ENCODE data around the gene PTH1R.

The PTH1R gene

DNA sequence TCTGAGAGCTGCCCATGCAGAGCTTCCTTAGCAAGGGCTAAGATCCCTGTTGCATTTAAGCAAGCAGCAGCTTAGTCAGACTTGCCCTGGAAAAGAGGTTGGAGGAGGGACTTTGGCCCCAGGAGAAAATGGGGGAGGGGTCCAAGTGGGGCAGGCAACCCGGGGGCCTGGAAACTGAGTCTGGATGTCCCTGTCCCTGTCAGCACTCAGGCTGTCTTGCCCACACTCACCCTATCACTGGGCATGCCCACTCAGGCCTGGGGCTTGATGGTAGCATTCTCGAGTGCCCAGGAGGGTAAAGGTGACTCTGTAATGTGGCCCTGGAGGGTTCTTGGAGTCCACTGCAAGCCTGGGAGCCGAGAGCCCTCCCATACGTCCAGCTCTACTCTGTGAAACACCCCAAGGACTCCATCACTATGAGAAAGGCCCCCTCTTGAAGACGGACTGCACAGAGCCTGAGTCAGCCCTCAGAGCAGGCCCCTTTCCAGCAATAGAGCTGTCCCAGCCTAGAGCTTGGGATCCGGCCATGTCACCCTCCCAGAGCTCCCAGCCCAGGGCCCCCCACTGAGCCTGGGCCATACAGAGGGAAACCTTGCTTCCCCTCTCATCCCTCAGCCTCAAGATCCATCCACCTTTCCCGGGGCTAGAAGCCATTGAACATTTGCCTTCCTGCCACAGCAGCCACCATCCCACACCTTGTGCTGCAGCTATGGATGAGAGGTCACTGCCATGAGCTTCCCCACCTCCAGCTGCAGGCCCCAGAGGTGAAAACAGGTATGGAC is 27.6 kb upstream of the PTH1R start:
- no peak for DNase-seq (ENCODE audit: low read depth in 1 of 2, low spot score in 1 of 2)

DNA sequence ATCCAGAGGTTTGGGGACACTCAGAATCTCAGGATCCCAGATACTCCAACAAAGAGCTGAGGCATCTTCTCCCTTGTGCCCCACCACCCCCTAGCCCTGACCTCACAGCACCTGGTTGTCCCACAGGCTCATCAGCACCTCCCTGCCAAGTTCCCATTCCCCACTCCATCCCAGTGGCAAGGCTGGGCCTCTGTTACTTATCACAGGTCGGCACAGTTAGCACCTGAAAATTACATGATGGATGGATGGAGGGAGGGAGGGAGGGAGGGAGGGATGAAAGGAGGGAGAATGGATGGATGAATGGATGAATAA is 27.1 kb upstream of the PTH1R start:
- DNase-seq (ENCODE audit: low read depth in 1 of 2, low spot score in 1 of 2), result no peak

DNA sequence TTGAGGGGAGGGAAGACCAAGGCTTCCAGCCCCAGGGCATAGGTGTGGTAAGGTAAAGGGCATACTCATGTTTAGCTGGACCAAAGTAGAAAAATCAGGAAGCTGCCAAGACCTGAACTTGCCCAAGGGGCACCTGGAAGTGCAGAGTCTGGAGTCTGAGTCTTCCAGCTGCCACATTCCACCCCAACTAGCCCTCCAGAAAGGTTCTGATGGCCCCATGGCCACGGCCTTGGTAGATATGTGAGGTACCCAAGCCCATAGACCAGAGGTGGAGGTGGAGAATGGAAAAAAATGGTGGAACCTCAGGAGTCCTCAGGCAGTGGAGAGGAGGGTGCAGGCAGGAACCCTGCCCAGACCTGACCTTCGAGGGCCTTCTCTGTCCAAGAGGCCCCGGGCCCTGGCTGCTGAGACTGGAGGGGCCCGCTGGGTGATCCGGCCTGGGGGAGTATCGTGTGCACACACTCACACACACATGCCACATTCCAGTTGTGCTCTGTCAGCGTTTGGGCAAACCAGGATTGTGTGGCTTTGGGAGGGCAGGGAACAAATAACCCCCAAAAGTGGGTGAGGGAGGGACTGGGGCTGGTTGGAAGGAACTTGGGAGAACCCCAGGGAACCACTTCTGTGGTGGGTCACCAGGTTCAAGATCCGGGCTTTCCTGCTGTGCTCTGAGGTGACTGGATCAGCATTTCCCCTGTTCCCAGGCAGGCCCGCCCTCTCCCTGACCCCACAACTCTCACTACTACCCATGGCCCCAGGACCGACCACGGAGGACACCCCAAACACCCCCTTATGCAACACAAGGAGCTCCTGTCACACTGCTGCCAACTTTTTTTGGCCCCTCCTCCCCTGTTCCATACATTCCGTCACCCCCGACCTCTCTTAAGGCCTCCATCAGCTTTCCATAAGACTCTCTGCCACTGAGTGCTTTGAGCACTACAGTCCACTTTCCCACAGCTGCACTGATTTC is 25.9 kb upstream of the PTH1R start:
- no peak for DNase-seq (ENCODE audit: low read depth in 1 of 2, low spot score in 1 of 2)

DNA sequence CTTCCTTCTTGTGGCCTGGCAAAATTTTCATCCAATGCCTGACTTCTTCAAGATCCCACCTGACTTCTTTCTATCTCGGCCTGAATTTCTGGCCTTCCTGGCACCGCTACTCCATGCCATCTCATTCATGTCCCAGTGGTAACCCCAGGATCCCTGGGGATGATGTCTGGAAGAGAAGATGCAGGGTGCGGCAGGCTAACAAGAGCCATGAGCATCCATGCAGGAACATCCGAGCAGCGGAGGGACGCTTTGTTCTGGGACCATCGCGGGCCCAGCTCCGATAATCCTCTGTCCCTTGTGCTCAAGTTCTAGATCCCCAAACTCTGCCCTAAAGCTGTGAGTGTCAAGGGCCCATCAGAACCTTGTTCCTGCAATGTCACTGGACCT is 25.2 kb upstream of the PTH1R start:
- no peak for DNase-seq (ENCODE audit: low read depth in 1 of 2, low spot score in 1 of 2)

DNA sequence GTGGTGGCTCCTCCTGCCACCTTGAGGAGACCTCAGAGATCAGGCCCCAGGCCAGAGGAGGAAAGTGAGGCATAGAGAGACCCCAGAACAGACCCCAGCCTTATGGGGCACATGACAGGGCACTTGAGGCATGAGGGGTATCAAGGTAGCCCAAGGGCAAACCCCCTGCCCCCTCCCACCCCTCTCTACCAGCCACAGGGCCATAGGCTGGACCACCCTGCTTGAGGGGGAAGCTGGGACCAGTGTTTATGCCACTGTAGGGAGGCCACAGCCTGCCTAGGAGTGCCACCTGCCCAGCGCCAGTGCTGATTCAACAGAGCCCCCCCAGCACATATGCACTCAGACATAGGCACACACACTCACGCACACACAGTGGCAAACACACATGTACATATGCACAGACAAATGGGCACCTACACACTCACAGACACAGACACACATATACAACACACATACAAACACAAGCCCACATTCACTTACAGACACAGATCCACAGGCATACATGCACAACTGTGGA is 24.6 kb upstream of the PTH1R start:
- no peak for DNase-seq (ENCODE audit: low read depth in 1 of 2, low spot score in 1 of 2)

DNA sequence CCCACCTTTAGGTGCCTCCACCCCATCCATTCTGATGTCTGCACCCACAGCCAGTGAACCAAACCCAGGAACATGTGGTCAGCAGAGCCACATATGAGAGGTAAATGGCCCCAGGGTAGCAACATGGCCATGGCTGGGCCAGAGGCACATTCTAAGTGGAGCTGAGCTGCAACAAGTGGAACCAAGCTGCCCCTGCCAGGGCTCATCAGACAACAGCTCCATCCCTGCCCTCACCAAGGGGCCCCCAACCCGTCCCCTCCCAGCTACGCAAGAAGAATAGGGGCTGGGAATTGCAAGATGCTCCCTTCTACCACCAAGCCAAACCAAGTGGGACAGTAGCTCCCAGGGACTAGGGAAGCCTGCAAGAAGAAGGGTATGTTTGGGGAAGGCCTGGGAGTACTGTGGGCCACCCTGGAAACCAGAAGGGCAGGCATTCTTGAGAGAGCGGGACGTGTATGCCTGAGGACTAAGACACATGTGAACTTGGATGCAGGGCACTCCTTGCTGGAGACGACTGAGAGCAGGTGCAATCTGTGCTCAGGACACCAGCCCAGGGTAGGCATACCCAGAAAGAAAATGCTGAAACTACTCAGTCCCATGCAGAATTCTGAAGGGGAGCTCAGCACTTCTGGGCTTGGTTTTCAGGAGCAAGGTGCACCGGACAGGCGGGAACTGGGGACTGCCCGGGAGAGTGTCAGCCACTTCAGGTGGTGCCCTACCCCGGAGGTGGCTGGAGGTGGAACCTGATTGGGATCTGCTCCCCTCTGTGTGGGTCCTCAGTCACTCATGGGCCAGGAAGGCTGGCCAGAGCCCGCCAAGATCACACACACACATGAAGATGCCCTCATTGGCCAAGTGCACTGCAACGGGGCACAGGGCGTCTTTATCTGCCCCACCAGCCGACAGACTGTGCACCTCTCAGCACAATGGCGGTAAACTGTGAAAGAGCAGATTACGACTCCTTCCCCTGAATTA is 23.8 kb upstream of the PTH1R start:
- DNase-seq (ENCODE audit: low read depth in 1 of 2, low spot score in 1 of 2), result no peak

DNA sequence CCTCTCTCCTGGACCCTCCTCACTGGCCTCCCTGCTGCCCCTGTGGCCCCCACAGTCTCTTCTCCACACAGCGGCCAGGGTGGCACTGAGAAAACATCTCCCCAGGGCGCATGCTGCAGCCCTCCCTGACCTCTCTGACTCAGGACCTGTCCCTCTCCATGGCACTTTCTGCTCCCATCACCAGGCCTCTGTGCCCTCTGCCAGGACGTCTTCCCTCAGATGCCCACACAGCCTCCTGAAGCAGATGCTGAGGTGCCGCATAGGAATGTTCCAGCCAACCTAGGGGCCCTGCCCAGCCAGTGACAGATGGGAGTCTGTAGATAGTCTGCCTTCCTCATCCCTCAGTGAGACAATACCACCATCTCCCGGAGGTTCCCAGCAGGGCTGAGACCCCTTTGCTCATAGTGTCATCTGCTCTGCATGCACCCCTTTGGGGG is 22.9 kb upstream of the PTH1R start:
- DNase-seq (ENCODE audit: low read depth in 1 of 2, low spot score in 1 of 2), result no peak

DNA sequence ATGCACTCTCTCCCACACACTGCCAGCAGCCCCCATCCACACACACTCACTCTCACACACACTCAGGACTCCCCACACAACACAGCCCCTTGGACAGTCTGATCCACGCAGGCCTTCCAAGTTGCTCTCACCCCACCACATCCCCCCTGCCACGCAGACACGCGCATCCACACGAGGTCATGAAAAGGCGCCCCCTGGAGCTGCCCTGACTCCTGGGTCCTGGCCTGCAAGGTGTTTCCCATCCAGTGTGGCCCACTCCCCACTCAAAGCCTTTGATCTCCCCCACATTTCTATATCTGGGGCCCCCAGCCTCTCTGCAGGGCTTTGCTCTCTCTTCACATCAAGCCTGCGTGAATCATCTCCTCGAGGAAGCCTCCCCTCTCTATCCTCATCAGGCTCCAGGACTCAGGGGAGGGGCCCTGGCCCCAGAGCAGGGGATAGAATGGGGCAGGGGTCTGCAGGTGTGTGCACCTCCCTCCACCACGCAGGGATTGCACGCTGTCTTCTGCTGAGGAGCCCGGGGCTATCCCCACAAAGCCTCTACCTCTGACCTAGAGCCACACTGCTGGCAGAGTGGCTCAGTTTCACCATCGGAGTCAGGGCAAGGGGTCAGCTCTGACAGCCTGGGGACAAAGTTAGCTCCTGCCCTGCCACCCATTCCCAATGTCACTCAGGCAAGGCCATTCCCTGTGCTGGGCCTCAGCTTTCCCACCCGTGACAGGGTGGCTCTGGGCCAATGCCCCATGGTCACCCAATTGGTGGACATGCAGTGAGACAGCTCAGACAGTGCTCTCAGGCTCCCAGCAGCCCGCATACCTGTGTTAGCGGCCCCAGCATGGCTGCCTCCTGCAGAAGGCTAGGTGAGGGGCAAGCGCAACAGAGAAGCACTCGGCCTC is 20.7 kb upstream of the PTH1R start:
- DNase-seq (ENCODE audit: low read depth in 1 of 2, low spot score in 1 of 2), result no peak

DNA sequence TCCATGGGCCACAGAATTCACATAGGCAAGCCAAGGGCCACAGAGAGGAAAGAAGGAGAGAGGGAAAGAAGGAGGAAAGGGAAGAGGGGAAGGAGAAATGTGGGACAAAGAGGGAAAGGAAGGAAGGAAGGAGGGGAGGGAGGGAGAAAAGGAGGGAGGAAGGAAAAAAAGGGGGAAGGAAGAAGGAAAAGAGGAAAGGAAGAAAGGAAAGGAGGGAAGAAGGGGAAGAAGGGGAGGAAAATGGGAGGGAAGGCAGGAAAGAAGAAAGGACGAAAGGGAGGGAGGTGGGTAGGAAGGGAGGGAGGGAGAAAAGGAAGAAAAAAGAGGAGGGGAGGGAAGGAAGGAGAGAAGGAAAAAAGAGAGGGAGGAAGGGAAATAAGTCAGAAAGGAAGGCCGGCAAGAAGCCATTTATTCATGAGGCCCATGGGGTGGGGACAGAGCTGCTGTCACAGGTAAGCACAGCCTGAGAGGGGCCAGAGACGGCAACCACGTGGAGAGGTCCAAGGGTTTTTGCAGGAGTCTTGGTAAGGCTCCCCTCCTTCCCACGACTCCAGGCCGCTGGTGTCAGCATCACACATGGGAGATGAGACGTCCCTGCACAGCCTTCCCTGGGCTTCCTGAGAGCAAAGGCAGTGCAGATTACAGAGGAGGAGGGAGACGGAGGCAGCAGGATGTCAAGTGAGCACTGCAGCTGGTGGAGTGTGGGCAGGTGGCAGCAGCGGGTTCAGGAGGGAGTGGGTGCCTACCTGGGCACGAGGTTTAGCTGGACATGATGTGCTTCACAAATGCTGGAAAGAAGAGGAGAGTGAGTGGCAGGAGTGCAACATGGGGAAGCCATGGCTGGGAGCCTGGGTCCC is 19.8 kb upstream of the PTH1R start:
- no peak for DNase-seq (ENCODE audit: low read depth in 1 of 2, low spot score in 1 of 2)

DNA sequence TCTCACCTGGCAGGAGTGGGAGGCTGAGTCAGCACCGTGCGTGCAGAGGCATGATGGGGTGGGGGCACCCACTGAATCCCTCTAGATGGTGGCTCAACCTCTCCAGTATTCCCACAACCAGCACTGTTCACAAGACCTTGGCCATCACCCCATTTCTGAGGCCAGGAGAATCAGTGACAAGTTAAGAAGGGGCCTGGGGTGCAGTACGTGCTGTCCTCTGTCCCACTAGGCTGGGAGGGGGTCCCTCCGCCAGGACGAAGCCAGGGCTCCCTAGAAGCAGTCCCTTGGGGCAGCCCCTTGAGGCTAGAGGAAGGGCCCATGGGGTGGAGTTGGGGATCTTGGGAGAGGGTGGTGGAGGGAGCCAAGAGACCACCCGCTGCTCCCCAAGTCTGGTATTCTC is 19.1 kb upstream of the PTH1R start:
- DNase-seq (ENCODE audit: low read depth in 1 of 2, low spot score in 1 of 2), result no peak

DNA sequence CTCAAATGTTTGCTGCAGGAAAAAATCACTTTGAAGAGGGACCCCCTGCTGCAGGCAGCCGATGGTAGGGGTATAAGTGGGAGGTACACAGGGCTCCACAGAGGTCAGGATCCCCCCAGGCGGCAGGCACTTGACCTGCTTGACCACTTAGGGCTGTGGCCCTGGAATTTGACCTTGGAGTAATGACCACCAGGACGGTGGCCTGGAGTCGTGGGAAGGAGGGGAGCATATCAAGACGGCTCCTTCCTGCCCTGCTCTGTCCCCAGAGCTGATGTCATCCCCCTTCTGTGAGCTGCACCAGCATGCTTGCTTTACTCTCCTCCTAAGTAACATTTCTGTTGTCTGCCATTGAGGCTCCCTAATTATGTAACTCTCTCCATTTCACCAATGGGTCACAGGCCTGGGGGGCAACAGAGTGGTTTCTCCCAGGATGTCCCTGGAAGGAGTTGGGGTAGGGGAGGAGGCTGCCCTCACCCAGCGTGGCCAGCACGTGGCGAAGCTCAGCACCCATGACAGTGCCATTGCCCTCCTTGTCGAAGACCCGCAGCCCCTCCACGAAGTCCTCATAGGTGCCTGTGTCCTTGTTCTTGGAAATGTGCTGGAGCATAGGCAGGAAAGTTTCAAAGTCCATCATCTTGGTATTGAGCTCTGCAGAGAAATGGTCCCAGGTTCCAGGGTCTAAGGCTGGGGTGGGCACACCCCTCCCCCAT is 18.4 kb upstream of the PTH1R start:
- no peak for DNase-seq (ENCODE audit: low read depth in 1 of 2, low spot score in 1 of 2)

DNA sequence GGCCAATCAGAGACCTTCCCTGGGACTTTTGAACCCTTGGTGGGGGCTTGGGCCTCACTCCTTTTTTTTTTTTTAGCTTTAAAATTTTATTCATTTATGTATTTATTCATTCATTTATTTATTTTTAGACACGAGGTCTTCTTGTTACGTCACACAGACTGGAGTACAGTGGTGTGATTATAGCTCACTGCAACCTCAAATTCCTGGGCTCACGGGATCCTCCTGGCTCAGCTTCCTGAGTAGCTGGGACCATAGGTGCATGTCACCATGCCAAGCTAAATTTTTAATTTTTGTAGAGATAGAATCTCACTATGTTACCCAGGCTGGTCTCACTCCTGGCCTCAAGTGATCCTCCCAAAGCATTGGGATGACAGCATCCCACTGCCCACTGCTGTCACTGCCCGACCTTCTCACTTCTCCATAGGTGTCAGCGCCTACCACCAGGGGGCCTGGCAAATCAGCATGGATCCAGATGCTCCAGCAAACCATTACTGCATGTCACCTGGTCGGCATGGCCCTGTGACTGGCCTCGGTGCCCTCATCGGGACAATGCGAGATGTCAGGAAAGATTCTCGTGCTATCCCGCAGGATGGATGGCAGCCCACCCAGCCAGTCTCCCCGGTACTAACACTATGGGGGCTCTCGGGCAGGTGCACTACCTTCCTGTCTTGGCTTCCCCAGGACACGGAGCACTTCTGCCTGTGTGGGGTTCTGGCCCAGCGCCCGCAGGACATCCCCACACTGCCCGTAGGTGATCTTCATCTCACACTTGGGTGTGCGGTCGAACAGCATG is 17.3 kb upstream of the PTH1R start:
- no peak for DNase-seq (ENCODE audit: low read depth in 1 of 2, low spot score in 1 of 2)

DNA sequence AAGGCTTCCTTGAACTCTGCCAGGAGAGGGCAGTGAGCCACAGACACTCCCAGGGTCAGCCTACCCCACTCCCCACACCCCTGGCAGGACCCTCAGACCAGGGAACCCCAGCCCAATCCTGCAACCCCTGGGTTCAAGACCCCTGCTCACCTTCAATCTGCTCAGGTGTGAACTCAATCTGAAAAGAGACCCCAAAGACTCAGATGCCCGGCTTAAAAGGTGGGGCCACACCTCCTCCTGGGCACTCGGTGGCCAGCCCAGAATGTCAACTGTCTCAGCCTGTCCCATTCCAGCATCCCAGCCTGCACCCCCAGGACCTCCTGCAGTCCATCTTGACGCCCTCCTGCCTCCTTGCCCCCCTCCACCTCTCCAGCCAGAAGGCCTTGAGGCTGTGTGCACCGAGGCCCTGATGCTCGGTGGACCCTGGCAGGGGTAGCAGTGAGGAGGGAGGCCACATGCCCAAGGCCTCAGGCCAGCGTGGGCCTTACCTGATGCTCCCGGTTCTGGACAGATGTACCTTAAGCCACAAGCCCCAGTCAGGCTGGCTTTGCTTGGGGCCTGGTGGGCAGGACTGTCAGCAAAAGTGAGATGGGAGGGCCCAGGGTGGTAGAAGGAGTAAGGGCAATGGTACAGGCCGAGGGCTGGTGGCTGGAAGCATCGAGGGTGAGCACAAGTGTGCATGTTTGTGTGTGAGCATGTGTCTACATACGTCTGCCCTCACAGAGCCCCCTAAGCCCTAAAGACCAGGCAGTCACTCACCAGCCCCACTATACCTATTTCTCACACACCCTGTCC is 16.5 kb upstream of the PTH1R start:
- DNase-seq (ENCODE audit: low read depth in 1 of 2, low spot score in 1 of 2), result no peak

DNA sequence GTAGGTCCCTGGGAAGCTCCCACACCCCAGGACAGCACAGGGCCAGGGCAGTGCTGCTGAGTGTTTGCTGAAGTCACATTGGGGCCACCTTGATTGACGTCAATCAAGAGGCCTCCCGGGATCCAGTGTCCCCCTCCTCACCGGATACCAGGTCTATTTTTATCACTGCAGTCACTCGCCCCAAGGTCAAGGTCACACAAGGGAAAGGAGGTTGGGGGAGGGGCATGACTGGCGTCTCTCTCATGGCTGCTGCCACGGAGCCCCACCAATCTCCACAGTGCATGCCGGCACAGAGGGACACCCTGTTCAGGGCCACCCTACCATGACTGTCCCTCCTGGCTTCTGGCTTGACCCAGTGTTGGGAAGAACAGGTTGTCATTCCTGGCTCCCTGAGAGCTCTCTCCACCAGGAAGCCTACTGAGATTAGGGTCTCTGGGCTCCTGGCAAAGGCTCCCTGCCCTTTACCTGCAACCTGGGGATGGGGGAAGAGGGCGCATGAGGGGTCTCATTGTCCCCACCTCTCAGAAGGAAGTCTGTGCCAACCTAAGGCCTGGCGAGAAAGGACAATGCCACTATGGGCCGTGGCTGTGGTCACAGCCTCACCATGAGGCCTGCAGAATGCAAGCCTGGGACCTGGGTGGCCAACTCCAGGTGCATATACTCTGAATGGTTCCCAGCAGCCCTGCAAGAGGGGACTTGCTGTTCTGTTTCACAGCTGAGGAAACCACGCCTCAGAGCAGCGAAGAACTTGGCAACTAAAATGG is 15.7 kb upstream of the PTH1R start:
- no peak for DNase-seq (ENCODE audit: low read depth in 1 of 2, low spot score in 1 of 2)

DNA sequence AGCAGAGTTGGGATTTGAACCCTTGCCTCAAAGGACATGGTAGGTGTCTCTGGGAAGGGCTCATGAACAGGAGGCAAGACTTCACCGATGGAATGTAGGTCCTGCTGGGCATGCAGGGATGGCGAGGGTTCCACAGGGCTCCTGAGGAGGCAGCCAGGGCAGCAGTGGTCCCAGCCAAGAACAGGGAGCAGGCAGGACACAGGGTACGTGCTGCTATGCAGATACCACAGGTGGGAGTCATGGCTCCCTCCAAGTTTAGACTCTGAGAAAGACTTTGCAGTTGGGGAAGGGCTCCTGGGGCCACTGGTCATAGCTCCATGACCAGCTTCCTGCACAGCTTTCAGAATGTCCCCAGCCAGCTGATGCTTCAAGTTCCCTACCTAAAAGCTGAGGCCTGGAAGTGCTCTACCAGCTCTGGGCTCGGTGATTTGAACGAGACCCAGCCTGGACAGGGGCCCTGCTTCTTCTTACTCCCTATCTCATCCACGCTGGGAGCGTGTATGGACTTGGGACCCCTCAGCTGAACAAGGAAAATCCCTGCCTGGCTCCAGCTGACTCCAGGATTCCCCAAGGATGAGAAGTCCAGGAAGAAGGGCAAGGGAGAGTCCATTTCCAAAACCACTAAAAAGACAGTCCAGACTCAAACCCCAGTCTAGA is 15.0 kb upstream of the PTH1R start:
- DNase-seq (ENCODE audit: low read depth in 1 of 2, low spot score in 1 of 2), result no peak

All from activated CD4-positive, alpha-beta T cell treated with anti-CD3 and anti-CD28 coated beads, Interleukin-2, amount 50 U/mL, for 24 hours (primary cell).